H9 (cell line): ENCODE measurements around the gene YPEL4. TPM values are rescaled to one million over a fixed set of nuclear protein-coding genes. Genes with fewer than 3 reads are reported as not detected.

Source experiments
- DNase-seq: peaks from one replicate; pipeline ENCODE4 v3.0.0-alpha.2; 2017
- H2AFZ ChIP-seq: one replicate; pipeline ENCODE4 v1.6.1; 2013; ENCODE audit warnings: mild to moderate bottlenecking, low read length, control low read depth, moderate library complexity
- H2AK5ac ChIP-seq: 2 replicates; pipeline ENCODE4 v1.6.1; 2013; ENCODE audit warnings: low read length, control low read depth, mixed read lengths; ENCODE audit not compliant: insufficient read length
- H2BK120ac ChIP-seq: one replicate; pipeline ENCODE4 v1.6.1; 2013; ENCODE audit warnings: low read depth, mild to moderate bottlenecking, low read length, control low read depth, inconsistent platforms; ENCODE audit not compliant: poor library complexity, severe bottlenecking
- H2BK12ac ChIP-seq: 2 replicates; pipeline ENCODE4 v1.6.1; 2013; ENCODE audit warnings: low read length, control low read depth, mixed read lengths, low read depth; ENCODE audit not compliant: insufficient read length
- H2BK15ac ChIP-seq: 2 replicates; pipeline ENCODE4 v1.6.1; 2013; ENCODE audit warnings: low read depth, low read length, control low read depth
- H2BK20ac ChIP-seq: one replicate; pipeline ENCODE4 v1.6.1; 2013; ENCODE audit warnings: low read depth, mild to moderate bottlenecking, low read length, control low read depth, inconsistent platforms; ENCODE audit not compliant: poor library complexity, severe bottlenecking
- H2BK5ac ChIP-seq: 2 replicates; pipeline ENCODE4 v1.6.1; 2013; ENCODE audit warnings: low read length, control low read depth, mixed read lengths; ENCODE audit not compliant: insufficient read length
- H3K14ac ChIP-seq: 2 replicates; pipeline ENCODE4 v1.6.1; 2013; ENCODE audit warnings: low read length, control low read depth; ENCODE audit not compliant: insufficient read depth
- H3K18ac ChIP-seq: 2 replicates; pipeline ENCODE4 v1.6.1; 2013; ENCODE audit warnings: low read depth, mild to moderate bottlenecking, mixed read lengths, low read length, control low read depth; ENCODE audit not compliant: insufficient read length
- H3K23ac ChIP-seq: 2 replicates; pipeline ENCODE4 v1.6.1; 2013; ENCODE audit warnings: low read length, control low read depth, mixed read lengths, low read depth; ENCODE audit not compliant: insufficient read length
- H3K23me2 ChIP-seq: 2 replicates; pipeline ENCODE4 v1.6.1; 2013; ENCODE audit warnings: low read depth, mild to moderate bottlenecking, mixed read lengths, low read length, control low read depth; ENCODE audit not compliant: insufficient read length, poor library complexity, severe bottlenecking
- H3K27ac ChIP-seq: 2 replicates; pipeline ENCODE4 v1.5.1; 2013; ENCODE audit warnings: low read length, control low read depth, mixed read lengths, low read depth; ENCODE audit not compliant: insufficient read length
- H3K27me3 ChIP-seq: 2 replicates; pipeline ENCODE4 v1.6.1; 2013; ENCODE audit warnings: low read length, control low read depth, inconsistent platforms; ENCODE audit not compliant: insufficient read depth
- H3K4ac ChIP-seq: 2 replicates; pipeline ENCODE4 v1.6.1; 2013; ENCODE audit warnings: low read depth, mild to moderate bottlenecking, control low read depth, inconsistent platforms, low read length, moderate library complexity
- H3K4me1 ChIP-seq: 2 replicates; pipeline ENCODE4 v1.6.1; 2013; ENCODE audit warnings: low read length, control low read depth, inconsistent platforms; ENCODE audit not compliant: insufficient read depth
- H3K4me2 ChIP-seq: 2 replicates; pipeline ENCODE4 v1.6.1; 2013; ENCODE audit warnings: low read length, control low read depth, mixed read lengths; ENCODE audit not compliant: insufficient read length, insufficient read depth
- H3K56ac ChIP-seq: 2 replicates; pipeline ENCODE4 v1.6.1; 2013; ENCODE audit warnings: low read depth, mild to moderate bottlenecking, mixed read lengths, low read length, control low read depth; ENCODE audit not compliant: insufficient read length
- H3K79me1 ChIP-seq: 2 replicates; pipeline ENCODE4 v1.6.1; 2013; ENCODE audit warnings: low read depth, mild to moderate bottlenecking, moderate library complexity, low read length, control low read depth, inconsistent platforms; ENCODE audit not compliant: insufficient read depth, poor library complexity, severe bottlenecking
- H3K79me2 ChIP-seq: 2 replicates; pipeline ENCODE4 v1.6.1; 2013; ENCODE audit warnings: low read length, control low read depth, inconsistent platforms; ENCODE audit not compliant: insufficient read depth
- H3K9ac ChIP-seq: 2 replicates; pipeline ENCODE4 v1.6.1; 2013; ENCODE audit warnings: low read length, control low read depth, mixed read lengths; ENCODE audit not compliant: insufficient read length; ENCODE audit errors: extremely low read depth
- H3K9me3 ChIP-seq: one replicate; pipeline ENCODE4 v1.6.1; 2013; ENCODE audit warnings: low read depth, low read length, inconsistent platforms; ENCODE audit not compliant: control insufficient read depth
- H3T11ph ChIP-seq: one replicate; pipeline ENCODE4 v1.6.1; 2013; ENCODE audit warnings: mild to moderate bottlenecking, low read length, control low read depth, inconsistent platforms
- H4K20me1 ChIP-seq: one replicate; pipeline ENCODE4 v1.6.1; 2013; ENCODE audit not compliant: control insufficient read depth, insufficient read length, insufficient read depth
- H4K5ac ChIP-seq: 2 replicates; pipeline ENCODE4 v1.6.1; 2013; ENCODE audit warnings: low read depth, mild to moderate bottlenecking, mixed read lengths, low read length, control low read depth; ENCODE audit not compliant: insufficient read length
- H4K8ac ChIP-seq: replicated peaks from 2 replicates; pipeline ENCODE4 v1.6.1; 2013; ENCODE audit warnings: low read length, control low read depth, mixed read lengths, low read depth; ENCODE audit not compliant: insufficient read length
- H4K91ac ChIP-seq: 2 replicates; pipeline ENCODE4 v1.6.1; 2013; ENCODE audit warnings: low read depth, mild to moderate bottlenecking, moderate library complexity, mixed read lengths, low read length, control low read depth; ENCODE audit not compliant: insufficient read length
- H3K27ac Mint-ChIP-seq, 3 experiments: 2 replicates in 2 of 3; 3 replicates in 1 of 3; pipeline ENCODE4 v1.8.0; 2020 to 2021; ENCODE audit warnings: mixed read lengths in 3 of 3, mild to moderate bottlenecking in 1 of 3, moderate library complexity in 1 of 3
- H3K27me3 Mint-ChIP-seq: 2 replicates; pipeline ENCODE4 v1.8.0; 2021; ENCODE audit warnings: low read depth, mild to moderate bottlenecking, moderate library complexity, mixed read lengths
- H3K36me3 Mint-ChIP-seq, 3 experiments: 2 replicates in 2 of 3; 3 replicates in 1 of 3; pipeline ENCODE4 v1.8.0; 2020 to 2021; ENCODE audit warnings: low read depth in 3 of 3, mixed read lengths in 3 of 3; ENCODE audit not compliant: insufficient read depth in 1 of 3
- H3K4me1 Mint-ChIP-seq, 2 experiments: 2 replicates each; pipeline ENCODE4 v1.8.0; 2020; ENCODE audit warnings: mixed read lengths in 2 of 2
- H3K4me3 Mint-ChIP-seq, 2 experiments: 2 replicates in 1 of 2; 3 replicates in 1 of 2; pipeline ENCODE4 v1.8.0; 2020 to 2021; ENCODE audit warnings: mild to moderate bottlenecking in 2 of 2, mixed read lengths in 2 of 2, moderate library complexity in 1 of 2
- H3K9me3 Mint-ChIP-seq, 2 experiments: 2 replicates in 1 of 2; 3 replicates in 1 of 2; pipeline ENCODE4 v1.8.0; 2020; ENCODE audit warnings: mild to moderate bottlenecking in 2 of 2, mixed read lengths in 2 of 2, moderate library complexity in 1 of 2
- CTCF ChIP-seq: fragments of 200-600 bp; sonication (generic); conservative IDR thresholded peaks from 3 replicates; pipeline ENCODE4 v1.8.0; 2021; ENCODE audit warnings: antibody characterized with exemption, mild to moderate bottlenecking
- WGBS: extraction: QIAGEN DNeasy Blood & Tissue Kit; methylation state at CpG from one replicate; pipeline ENCODE4 v1.1.7; 2013; ENCODE audit warnings: missing lambda C conversion rate, low lambda C conversion rate, mixed read lengths; ENCODE audit not compliant: insufficient read length; ENCODE audit errors: extremely low coverage; 5-methylcytosine and 5-hydroxymethylcytosine counted together
- total RNA-seq: library from RNA; stranded (reverse); gene quantifications from 2 replicates; pipeline ENCODE4 v1.2.1, GENCODE V29; 2021

YPEL4 gene
- total RNA-seq, 1 experiment from 2014 or later, result 0.13 TPM

GRCh38 chr11:57633394-57634070 lies 16.2 kb downstream of the YPEL4 start:
- H3K79me2 ChIP-seq, result no peaks in the 10 kb centered on the region
- H4K91ac ChIP-seq, result no peak overlapping the region
- H3K27me3 Mint-ChIP-seq, result peaks cover 29% of the 10 kb centered on the region

More at GRCh38 chr11:57633394-57634070, 16.2 kb downstream of the YPEL4 start:
- Histone ChIP-seq H2AK5ac (no peak overlapping the region), H2BK20ac (no peak overlapping the region), H3K9me3 (no peaks in the 10 kb centered on the region), H4K20me1 (no peaks in the 10 kb centered on the region), H2BK5ac (no peak overlapping the region), H2AFZ (no peak overlapping the region), H2BK120ac (no peak overlapping the region), H3K23ac (no peak overlapping the region), H3K4me1 (peaks cover 4% of the 10 kb centered on the region), H3K27me3 (no peaks in the 10 kb centered on the region), H3K14ac (no peak overlapping the region), H2BK12ac (no peak overlapping the region), H3K18ac (no peak overlapping the region), H3T11ph (no peak overlapping the region), H3K79me1 (no peaks in the 10 kb centered on the region), H3K9ac (no peak overlapping the region), H4K5ac (no peak overlapping the region), H2BK15ac (no peak overlapping the region), H3K56ac (no peak overlapping the region), H3K4me2 (no peak overlapping the region), H3K23me2 (no peaks in the 10 kb centered on the region), H4K8ac (no peak overlapping the region), H3K4ac (no peak overlapping the region), H3K27ac (no peak overlapping the region)
- Mint-ChIP-seq H3K9me3 (peaks cover 0 to 3% of the 10 kb centered on the region in 2 experiments; a peak in 1 of 5 replicates), H3K4me1 (peaks cover 12 to 22% of the 10 kb centered on the region in 2 experiments), H3K27ac (no peak overlapping the region), H3K36me3 (peaks cover 0 to 3% (median 2%) of the 10 kb centered on the region in 3 experiments; a peak in 2 of 7 replicates), H3K4me3 (no peak overlapping the region)
- TF ChIP-seq CTCF, result no peak
- no peak for DNase-seq
- WGBS, result no CpG with 5 or more reads among the region's 6 CpGs
